ENCODE data around the gene CACNA2D2.

GRCh38 chr3:50358911-50359759 lies 144.3 kb downstream of the CACNA2D2 start, which contains the start of gene TMEM115:
- TF ChIP-seq EZH2 (IDR thresholded peaks at IDR 0.05; ENCODE audit: low read depth) (no peak), CTCF (conservative IDR thresholded peaks at IDR 0.05) (no peak)

Measured in PC-9 (cell line).